ENCODE measurements around the gene FMNL3.

DNA sequence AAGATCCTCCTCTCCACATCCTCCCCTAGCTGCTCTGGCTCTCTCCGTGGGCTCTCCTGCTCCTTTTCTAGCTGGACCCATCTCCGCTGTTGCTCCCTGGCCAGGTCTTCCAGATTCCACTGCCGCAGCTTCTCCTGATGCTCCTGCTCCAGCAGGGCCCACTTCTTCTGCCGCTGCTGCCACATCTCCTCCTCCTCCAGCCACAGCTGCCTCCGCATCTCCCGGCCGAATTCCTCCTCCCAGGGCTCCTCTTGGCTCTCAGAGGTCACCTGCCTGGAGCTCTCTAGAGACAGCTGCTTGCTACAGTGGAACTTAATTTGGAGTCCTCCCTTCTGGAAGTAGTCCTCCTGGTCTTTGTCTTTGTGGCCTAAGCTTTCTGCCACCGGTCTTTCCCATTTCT, 107.2 kb downstream of the FMNL3 start:
- TF ChIP-seq, protein P1, sequence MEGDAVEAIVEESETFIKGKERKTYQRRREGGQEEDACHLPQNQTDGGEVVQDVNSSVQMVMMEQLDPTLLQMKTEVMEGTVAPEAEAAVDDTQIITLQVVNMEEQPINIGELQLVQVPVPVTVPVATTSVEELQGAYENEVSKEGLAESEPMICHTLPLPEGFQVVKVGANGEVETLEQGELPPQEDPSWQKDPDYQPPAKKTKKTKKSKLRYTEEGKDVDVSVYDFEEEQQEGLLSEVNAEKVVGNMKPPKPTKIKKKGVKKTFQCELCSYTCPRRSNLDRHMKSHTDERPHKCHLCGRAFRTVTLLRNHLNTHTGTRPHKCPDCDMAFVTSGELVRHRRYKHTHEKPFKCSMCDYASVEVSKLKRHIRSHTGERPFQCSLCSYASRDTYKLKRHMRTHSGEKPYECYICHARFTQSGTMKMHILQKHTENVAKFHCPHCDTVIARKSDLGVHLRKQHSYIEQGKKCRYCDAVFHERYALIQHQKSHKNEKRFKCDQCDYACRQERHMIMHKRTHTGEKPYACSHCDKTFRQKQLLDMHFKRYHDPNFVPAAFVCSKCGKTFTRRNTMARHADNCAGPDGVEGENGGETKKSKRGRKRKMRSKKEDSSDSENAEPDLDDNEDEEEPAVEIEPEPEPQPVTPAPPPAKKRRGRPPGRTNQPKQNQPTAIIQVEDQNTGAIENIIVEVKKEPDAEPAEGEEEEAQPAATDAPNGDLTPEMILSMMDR (IDR thresholded peaks at IDR 0.05), result no peak
- TF ChIP-seq POLR2A (IDR thresholded peaks at IDR 0.05), result no peak

Data from body of pancreas (tissue), 4 donors.